NOMO-1 (cell line): ENCODE measurements around the gene NTN4.
"Not testable (repeated sequence)": the region's sequence is repeated elsewhere in the genome, so short reads cannot be mapped to it uniquely, and the experiment has no call there.

ENCODE experiments used
- DNase-seq, 2 experiments: peaks; one replicate each; lab custom pipeline; 2025; ENCODE audit not compliant: unreplicated experiment in 2 of 2; lab: John Stamatoyannopoulos, UW

Gene NTN4

DNA sequence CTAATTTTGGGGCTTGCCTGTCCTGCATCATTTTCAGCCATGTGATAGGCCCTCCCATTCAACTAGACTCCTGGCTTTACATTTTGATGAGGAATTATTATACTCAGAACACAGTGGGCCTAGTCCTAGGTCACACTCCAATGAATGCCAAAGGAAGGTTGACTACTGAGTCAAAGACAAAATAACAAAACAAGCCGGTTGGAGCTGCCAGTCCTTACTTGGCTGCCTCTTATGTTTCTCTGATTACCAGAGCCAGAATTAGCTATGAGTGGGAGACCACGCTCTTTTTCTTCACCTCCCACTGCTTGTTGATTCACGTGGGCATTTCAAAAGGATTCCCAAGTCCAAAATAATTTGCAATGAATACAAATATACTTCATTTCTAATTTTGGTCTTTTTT is 161.2 kb downstream of the NTN4 start:
- DNase-seq: no peak

DNA sequence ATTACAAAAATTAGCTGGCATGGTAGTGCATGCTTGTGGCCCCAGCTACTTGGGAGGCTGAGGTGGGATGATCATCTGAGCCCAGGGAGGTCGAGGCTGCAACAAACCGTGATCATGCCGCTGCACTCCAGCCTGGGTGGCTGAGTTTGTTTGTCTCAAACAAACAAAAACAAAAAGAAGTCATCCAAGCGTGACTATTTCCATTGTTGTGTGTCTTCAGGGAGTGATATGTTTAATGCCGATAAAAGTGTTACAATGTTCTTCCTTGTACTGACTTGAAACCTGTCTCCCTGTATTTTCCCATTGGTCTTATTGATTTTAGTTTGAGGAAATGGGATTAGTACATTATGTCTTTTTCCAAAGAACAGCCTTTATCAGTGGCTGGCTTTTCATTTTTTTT is 163.7 kb downstream of the NTN4 start:
- DNase-seq: no peak

DNA sequence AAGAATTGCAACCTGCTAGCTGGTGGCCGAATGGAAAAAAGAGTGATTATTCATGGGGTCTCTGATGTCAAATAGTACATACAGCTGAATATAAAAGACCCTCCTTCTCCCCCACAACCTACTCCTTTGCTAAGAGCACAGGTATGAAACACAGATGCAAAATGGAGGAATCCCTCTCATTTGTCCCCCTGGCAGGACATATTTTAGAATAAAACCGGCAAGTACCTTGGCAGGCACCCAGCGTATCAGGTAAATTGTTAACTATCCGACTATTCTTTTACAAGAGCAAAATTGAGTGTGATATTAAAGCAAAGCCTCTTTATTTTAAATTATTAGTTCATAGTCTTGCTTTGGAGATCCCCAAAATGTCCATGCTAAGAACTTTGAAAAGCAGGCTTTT is 165.6 kb downstream of the NTN4 start:
- no peak for DNase-seq

DNA sequence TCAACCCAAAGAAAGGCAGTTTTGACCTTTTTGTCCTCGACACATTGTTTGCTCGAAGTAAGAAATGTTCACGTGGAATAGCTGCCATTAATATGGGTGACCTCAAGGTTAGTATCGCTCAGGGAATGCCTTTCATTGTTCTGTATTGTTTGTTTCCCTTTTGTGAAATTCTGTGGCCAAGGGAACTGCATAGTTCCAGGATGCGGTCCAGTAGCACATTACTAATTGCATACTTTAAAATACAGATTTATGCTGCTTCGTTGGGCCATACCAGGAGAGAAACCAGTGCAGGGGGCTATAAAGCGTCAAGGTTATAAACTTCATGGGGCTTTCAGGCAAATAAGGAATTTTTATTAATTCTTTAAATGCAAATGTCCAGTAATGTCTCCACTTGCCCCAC is 166.0 kb downstream of the NTN4 start:
- DNase-seq: no peak

DNA sequence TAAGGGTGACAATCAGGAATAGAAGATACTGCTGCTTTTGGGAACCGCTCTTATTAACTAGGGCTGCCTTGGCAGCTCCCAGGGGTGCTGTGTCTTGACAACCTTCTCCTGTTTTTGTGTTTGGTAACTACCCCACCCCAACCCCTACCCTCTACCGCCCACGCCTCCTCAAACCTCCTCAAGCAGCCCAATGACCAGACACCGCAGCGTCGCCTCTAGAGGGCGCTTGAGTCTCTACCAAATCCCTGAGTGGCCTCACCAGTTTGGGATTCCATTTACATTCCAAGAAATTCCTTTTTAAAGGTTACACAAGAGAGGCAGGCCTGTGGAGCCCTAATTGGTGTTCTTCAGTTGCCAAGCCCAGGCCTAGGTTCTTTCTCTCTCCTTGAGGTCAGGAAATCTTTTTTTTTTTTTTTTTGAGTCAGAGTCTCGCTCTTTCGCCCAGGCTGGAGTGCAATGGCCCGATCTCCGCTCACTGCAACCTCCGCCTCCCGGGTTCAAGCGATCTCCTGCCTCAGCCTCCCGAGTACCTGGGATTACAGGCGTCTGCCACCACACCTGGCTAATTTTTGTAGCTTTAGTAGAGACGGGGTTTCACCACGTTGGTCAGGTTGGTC is 166.9 kb downstream of the NTN4 start:
- peak in 1 of 2 experiments; percentile 10 for DNase-seq

DNA sequence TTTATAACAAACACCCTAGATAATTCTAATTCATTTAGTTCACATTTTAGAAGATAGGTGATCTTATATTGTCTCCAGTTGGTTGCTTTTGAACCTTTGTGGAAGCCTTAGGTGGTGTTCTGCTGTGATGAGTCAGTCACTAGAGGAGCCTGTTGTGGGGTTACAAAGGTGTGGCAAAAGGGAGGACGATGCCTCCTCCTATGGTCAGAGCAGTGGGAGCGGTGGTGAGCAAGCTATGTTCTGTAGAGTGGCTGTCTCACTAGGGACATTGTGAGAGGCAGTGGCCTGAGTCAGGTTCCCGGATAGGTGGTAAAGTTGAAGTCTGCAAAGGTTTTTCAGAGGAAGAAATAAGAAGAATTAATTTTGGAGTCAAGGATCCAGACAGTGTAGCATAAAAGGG is 167.7 kb downstream of the NTN4 start:
- DNase-seq: no peak

DNA sequence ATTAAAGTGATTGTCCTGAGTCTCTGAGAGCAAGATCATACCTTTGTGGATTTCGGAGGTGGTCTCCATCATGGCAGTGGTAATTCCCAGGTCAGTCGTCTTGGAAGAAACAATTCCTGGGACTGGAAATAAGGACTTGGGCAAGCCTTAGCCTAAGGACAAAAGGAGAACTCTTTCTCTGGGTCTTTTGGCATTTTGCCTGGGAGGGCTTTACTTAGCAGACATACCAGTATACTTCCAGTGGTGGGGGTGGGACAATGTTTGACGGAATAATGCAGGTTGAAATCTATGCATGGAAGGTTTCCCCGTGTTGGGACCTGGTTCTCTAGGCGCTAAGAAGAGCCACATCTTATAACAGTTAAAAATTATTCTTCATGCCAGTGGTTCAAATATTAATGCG is 168.8 kb downstream of the NTN4 start:
- no peak for DNase-seq

DNA sequence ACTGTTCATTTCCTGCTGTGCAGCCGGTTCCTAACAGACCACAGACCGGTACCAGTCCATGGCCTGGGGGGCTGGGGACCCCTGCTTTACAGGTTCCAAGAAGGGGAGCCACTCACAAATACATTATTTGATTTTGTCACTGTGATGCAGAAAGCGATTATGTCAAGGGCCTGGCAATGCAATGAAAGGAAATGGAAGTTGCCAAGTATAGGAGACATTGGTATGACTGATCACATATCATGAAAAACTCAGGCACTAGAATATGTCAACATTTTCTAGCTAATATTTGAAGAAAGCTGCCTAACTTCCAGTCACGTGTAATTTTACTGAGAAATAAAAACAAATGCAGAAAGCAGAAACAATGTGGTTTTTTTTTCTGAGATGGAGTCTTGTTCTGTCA is 170.4 kb downstream of the NTN4 start:
- DNase-seq: no peak

DNA sequence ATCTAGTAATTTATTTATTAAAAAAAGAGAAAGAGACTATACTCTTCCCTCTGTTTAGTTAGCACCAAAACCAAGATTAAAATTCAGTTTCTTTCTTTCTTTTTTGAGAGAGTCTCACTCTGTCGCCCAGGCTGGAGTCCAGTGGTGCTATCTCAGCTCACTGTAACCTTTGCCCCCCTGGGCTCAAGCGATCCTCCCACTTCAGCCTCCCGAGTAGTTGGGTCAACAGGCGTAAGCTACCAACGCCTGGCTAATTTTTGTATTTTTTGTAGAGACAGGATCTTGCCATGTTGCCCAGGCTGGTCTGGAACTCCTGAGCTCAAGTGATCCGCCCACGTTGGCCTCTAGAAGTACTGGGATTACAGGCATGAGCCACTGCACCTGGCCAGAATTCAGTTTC is 174.1 kb downstream of the NTN4 start:
- DNase-seq: not testable (repeated sequence)

DNA sequence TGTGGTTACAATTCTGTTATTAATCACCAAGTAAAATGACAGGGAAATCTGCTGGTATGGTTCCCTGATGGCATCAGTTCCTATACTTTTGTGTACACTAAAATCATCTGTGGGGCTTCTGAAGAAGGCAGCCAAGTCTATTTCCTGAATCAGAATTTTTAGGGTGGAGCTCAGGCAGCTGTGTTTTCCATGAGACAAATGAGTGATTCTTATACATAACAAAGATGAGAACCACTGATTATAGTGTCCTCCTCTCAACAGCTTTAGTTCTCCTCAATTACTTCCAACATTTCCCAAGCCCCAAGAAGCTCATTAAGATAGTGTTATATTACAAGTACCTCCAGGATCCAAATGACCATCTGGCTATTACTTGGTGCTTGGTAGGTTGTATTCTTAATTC is 174.8 kb downstream of the NTN4 start:
- no peak for DNase-seq

DNA sequence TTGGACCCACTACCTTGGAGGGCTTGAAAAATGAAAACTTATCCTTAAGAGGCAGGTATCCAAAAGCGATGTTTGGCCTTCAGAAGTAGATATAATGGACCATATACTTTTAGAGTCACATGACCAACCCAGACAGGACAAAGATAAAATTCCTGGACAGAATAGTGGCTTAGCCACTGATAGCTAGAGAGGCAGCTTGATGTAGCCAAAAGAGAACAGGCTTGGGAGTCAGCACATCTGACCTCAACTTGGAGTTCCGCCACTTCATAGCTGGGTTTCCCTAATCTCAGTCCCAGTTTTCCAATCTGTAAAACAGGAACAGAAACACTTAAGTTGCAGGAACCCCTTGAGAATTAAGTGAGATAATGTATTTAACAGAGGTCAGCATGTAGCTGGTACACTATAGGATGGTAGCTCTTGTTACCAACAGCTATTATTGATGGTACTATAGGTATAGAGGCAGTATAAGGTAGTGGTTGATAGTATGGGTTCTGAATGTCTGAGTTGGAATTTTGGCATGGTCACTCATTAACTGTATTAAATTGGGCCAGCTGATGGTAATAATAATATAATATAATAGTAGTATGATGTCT is 176.1 kb downstream of the NTN4 start:
- DNase-seq: no peak

DNA sequence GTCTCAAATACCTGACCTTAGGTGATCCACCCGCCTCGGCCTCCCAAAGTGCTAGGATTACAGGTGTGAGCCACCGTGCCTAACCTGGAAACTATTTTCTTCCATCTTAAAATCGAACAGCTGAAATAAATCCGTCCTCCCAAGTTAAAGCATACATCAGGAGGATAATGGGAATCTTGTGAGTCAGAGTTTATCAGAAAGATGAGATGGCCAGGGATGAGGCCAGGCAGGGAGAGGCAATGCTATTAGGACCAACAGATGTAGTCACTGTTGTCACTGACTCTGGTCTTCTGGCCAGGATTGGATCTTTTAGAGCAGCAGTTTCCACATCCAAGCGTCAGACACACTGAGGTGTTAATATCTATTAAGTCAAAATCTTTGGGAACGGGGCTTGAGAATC is 177.5 kb downstream of the NTN4 start:
- no peak for DNase-seq

DNA sequence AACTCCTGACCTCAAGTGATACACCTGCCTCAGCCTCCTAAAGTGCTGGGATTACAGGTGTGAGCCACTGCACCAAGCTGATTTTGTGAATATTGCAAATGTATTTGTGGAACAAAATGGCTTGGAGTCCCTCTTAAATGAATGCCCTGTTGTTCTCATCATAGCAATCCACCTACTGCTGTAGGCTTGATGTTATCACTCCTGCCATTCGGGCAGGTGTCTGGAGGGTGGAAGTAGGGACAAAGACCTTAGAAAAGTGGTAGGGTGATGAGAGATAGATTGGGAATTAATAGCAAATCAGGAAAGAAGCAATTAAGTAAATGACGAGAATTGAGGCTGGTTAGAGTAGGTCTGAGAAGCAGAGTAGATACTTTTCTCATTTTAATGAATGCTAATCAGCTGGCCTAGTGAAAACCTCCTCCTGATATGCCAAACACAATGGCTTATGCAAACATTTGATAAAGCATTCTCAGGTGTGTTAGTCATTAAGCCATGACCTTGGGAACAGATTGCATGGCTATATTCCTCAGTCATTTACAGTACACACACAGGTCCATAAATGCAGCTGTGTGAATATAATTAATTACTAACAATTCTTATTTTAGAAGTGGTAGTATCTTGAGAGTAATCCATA is 178.8 kb downstream of the NTN4 start:
- DNase-seq: no peak

DNA sequence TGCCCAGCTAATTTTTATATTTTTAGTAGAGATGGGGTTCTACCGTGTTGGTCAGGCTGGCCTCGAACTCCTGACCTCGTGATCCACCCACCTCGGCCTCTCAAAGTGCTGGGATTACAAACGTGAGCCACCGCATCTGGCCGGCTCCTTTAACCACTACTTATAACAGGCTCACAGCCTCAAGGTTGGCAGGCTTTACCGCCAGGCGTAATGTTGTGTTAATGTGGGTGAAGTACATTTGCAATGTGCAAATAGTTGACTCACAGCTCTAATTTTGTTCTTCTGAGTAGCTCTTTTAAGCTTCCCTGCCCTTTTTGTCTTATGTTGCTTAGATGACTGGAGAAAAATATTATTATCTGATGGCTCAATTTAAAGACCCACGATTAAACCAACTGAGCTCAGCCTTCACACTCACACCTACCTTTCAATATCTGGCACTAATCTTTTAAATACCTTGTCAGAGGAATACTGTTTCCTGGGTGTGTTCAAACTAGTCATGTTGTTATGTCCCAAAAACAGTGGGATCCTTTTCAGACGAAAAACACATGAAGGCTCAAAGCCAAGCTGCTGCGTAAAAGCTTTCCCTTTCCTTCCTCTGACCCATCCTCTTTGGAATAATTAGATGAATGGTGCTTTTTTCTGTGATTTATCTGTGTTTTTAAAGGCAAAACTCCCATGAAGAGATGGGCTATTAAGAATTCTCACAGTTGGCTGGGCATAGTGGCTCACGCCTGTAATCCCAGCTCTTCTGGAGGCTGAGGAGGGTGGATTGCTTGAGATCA is 182.1 kb downstream of the NTN4 start:
- no peak for DNase-seq
